GM03348 (cell line): Measurements from ENCODE around the gene RAC2.

Source experiments
- DNase-seq: peaks from one replicate; pipeline ENCODE4 v3.0.0; 2012; ENCODE audit warnings: low spot score

The RAC2 gene

GRCh38 chr22:37175414-37176281 lies 68.4 kb downstream of the RAC2 start:
- DNase-seq, result no peak
